Stimulated activated CD4-positive, alpha-beta T cell treated with anti-CD3 and anti-CD28 coated beads, TNF-alpha, amount 100 ng/mL, for 4 hours (primary cell): ENCODE results near the gene BPIFB1.
A peak's percentile ranks its signal among the peaks of the same experiment; 100 is the strongest.

Experiments
- DNase-seq, 3 experiments: peaks; one replicate each; pipeline ENCODE4 v3.0.0-alpha.2; 2020; ENCODE audit warnings: low read depth in 3 of 3

BPIFB1 gene

DNA sequence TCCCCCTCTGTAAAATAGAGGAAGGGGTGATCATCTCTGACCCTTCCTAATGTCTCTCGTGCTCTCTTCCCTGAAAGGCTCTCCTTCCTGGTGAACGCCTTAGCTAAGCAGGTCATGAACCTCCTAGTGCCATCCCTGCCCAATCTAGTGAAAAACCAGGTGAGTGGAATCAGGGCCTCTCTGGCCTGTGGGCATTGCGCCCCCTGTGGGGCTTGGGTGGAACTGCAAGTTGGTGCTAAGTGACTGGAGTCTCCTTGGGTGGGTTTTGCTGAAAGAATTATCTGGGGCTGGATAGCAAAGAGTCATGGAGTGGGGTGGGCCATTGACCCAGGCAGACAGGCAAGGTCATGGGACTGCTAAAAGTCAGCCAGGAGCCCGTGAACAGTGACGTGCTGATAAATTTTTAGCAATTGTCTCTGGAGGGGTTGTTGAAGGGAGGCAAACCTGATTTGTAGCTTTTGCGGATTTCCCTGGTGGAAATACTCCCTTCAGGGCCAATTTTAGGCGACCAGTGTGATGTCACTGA is 8.9 kb downstream of the BPIFB1 start:
- DNase-seq, result peak; percentile 42 to 50 (median 48)

DNA sequence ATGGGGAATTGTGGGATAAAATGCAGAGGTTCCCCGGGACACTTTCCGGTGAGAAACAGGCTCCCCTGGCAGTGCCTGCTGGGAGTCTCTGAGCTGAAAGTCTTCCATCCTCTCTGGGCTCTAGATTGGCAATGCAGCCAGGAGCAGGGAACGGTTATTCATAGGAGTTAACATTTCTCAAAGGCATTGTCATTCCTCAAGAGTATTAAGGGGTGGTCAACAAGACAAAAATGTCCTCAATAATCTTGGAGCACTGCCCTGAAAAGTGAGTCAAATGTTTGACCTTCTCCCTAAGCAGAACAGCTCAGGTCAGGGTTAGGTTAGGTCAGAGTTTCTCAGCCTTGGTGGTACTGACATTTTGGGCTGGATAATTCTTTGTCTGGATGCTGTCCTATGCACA is 13.2 kb downstream of the BPIFB1 start:
- no peak for DNase-seq

DNA sequence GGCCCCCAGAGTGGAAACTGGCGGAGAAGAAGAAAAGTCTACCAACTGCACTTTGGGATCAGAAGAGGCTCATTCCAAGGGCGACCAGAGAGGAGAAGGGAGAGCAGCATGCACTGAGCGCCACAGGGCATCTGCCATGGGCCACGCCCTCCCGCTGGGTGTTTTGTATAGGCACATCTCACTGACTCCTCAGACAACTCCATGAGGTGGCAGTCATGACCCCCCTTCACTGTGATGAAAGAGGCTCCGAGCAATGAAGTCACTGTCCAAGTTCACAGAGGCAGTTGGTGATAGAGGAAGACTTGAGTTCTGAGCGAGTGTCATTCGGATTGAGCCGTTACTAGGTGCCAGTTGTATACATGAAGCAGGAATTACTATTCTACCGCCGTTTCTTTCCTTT is 15.4 kb downstream of the BPIFB1 start:
- no peak for DNase-seq

DNA sequence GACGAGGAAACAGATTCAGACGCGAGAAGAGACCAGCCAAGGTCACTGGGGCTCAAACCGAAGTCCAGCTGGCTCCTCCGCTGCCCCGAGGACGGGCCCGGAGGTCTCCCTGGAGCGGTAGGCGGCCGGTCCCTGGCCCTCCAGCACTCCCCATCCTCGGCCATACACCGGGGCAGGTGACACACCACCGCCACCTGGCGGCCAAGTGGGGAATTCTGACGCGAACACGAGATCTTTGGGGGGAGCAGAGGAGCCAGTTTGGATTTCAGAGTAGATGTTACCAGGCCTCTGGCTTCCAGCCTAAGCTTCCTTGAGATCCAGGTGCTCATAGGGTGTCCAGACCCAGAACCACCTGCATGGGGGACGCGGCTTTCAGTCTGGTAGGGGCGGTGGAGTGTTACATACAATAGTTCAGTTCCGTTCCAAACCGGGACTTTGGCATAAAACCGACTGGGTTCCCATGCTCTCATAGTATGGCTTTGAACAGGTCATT is 16.1 kb downstream of the BPIFB1 start:
- DNase-seq, result peak; percentile 49 to 58 (median 55)

DNA sequence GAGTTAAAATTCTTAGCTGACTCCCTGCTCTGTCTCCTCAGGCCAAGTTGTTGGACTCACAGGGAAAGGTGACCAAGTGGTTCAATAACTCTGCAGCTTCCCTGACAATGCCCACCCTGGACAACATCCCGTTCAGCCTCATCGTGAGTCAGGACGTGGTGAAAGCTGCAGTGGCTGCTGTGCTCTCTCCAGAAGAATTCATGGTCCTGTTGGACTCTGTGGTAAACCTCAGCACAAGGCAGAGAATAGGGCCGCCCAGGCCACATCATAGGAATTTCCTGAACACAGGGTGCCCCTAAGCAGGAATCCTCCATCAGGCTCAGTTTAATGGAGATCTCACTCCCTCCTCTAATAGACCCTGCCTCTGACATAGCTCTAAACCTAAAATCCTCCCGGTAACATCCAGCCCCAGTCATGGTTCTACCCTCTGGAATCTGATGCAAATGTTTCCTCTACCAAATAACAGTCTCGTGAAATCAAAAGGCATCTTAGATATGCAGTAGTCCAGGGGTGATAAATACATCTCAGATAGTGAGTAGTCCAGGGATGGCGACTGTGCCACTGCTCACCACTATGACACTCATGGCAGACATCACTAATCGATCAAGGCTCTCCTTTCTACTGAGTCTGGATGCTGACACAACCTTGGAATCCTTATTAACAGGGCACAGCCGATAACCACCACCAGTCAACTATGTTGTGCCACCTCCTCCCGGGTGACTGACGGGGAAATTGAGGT is 18.3 kb downstream of the BPIFB1 start:
- DNase-seq, result no peak

DNA sequence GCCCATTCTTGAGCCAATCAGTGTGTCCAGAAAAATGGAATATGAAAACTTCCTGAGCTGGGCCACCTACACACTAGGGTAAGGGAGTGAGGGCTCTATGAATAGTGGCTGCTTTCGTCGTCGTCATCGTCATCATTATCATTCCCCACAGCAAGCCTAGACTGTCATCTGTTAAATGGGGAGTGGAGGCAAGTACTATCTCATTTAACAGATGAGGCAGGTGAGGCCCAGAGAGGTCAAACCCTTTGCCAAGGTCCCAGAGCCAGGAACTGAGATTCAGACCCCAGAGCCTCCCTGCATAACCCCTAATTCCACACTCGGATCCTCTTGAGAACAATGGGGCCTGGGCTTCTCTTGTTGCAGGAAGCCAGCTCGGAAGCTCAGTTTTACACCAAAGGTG is 20.6 kb downstream of the BPIFB1 start:
- no peak for DNase-seq

DNA sequence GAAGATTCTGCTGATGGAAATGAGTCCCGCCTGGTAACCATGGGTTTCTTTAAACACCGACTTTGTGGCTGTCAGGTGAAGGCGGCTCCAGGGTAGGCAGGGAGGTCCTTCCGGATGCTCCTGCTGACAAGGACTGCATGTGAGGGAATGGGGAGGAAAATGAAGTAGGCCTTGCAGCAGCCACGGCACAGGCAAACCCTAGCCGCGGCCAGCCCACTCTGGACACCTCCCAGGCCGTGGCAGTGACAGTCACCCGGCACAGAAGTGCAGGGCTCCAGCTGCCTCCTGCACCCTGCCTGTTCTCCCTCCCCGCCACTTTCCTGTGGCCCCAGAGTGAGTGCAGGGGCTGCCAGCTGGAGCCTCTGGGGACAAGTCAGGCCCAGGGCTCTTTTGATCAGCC is 21.0 kb downstream of the BPIFB1 start:
- DNase-seq, result no peak

DNA sequence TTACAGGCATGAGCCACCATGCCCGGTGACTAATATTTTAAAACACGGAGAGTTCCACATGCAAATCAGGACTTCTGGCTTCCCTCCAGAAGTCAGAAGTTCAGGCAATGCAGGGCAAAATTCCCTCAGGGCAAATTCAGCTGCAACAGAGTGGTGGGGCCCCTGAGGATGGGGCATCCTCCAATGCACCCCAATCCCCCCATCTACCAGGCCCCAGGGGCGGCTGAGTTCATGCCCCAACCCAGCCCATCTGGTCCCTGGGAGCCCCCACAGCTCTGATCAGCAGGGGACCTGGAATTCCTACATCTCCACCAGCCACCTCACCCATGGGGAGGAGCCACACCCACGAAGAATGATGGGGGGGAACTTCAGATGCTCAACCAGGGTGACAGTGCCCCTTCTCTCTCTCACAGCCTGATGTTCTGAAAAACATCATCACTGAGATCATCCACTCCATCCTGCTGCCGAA is 22.6 kb downstream of the BPIFB1 start:
- no peak for DNase-seq

DNA sequence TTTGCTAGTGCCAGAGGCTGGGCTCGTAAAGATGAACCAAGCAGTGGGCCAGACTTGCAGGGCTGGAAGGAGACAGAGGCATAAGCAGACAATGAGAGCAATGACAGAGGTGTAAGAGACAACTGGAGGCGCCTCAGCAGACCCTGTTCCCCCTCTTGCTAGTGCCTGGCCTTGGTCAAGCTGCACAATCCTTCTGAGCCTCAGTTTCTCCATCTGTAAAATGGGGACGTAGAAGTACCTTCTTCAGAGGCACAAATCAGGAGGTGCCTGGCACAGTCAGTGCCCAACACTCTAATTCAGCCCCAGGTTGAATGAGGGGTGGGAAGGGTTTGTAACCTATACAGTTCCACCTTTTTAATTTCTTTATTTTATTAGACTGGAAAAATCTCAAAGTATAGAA is 23.2 kb downstream of the BPIFB1 start:
- DNase-seq, result no peak

DNA sequence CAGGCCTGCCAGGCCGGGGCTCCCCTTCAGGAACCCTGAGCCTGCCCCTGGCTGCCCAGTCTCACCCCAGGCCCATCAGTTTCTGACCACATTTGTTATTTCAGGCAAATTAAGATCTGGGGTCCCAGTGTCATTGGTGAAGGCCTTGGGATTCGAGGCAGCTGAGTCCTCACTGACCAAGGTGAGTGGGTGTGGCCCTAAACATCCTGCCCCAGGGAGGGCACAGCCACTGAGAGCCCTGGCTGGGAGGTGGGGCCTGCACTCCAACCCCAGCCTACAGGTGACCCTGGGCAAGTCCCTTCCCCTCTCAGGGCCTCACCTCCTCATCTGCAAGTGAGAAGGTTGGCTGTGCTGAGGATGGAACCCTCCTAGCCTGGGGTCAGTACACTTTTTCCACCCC is 23.8 kb downstream of the BPIFB1 start:
- DNase-seq, result no peak

DNA sequence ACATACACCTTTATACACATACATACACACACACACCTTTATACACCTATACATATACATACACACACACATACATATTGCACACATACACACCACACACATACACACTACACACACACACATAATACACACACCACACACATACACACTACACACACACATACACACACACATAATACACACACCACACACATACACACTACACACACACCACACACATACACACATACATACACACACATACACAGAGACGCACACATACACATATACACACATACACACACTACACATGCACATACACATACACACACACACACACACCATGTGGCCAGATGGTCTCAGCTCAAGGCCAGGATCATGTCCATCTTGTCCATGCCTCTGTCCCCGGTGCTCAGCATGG is 25.7 kb downstream of the BPIFB1 start:
- no peak for DNase-seq

DNA sequence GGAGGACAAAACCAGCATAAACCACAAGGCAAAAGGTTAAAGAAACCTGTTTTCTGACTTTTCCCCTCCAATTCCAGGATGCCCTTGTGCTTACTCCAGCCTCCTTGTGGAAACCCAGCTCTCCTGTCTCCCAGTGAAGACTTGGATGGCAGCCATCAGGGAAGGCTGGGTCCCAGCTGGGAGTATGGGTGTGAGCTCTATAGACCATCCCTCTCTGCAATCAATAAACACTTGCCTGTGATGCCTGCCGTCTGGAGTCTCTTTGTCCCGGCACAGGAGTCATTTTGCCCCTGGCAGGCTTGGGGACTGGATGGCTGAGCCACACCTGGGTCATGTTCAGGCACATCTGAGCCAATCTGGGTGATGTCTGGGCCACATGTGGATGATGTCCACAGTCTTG is 26.6 kb downstream of the BPIFB1 start:
- DNase-seq, result no peak

DNA sequence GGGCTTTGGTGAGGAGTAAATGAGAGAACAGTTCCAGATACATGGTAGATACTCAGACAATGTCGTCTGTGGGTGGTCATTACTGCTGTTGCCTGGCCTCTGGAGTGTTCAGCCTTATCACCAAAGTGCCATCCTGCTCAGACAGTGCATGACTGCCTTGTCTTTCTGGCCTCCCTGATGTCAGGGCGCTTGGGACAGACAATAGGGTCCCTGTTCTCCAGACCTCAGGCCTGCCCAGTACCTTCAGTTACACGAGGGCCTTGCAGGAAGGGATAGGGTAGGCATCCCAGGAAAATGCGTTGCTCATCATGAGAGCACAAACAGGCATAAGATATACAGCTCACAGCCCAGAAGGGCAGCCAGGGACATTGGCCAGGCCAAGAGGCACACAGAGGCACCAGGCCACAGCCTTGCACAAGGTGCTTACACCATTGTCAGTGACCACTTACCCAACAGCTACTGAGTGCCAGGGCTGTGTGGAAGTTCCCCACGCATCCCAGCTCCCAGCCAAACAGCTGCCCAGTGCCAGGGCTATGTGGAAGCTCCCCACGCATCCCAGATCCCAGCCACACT is 27.4 kb downstream of the BPIFB1 start:
- no peak for DNase-seq

DNA sequence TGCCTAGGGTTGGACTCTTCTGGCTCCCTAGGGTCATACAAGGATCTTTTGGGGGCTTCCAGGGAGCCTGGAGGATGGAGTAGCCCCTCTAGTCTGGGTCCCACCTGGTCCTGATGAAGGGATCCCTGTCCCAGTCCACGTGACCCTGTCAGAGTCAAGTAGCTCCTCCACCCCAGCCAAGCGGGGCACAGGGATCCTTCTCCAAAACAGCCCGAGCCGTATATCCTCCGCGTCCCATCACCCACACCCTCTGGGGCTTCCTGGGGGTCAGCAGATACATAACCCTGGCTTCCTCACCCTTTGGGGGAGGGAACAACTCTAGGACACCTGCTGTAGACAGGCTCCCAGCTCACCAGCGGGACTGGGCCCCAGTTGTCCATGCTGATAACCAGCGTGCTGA is 28.0 kb downstream of the BPIFB1 start:
- no peak for DNase-seq

DNA sequence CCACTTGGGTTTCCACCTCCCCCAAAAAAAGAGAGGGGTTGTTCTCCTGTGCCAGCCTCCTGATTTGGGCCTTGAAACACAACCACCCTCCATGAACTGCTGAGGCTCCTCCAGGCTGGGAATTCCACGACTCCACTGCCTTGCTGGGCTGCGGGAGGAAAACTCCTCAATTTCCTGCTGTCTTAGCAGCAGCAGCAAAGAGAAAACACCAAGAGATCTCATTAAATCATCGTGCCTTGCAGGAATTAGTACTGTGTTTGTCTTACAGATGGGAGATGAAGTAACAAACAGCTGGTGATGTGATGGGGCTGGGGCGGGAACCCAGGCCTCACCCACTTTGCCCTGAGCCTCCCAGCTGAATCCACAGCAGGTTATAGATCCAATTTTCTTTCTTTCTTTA is 29.0 kb downstream of the BPIFB1 start:
- no peak for DNase-seq

DNA sequence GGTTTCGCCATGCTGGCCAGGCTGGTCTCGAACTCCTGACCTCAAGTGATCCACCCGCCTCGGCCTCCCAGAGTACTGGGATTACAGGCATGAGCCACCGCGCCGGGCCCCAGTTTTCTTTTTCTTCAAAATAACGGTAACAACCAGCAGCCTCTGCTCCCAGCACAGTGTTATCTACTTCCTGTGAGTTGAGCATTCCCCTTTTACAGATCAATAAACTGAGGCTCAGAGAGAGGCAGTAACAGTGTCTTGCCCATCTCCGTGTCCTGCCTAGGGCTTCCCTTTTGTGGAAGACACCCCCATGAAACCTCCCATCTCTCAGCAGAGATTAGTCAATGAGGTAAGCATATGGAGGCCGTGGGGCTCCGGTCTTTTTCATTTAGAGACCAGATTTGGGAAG is 29.6 kb downstream of the BPIFB1 start:
- no peak for DNase-seq

DNA sequence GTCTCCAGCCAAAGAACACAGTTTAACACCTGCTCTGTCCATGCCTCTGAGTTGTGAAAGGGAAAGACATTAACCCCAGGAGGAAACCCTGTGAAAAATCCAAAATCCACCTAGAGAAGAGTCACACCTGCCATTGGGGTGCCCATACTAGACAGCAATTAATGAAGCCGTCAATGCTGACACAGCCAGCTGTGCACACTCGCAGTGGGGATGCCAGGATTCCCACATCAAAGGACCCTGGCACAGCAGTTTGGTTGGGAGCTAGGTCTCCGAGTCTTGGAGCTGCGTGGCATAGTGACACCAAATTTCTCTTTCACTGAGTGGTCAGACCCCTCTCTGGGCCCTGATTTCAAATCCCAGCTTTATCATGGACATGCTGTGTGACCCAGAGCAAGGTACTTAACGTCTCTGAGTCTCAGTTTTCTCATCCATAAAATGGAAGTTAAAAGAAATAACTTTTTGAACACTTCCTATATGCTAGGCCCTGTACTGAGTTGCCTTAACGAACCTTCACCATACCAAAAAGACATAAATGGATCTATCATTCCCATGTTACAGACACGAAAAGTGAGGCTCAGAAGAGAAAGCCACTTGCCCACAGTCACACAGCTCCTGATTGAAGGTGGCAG is 30.8 kb downstream of the BPIFB1 start:
- DNase-seq, result no peak

DNA sequence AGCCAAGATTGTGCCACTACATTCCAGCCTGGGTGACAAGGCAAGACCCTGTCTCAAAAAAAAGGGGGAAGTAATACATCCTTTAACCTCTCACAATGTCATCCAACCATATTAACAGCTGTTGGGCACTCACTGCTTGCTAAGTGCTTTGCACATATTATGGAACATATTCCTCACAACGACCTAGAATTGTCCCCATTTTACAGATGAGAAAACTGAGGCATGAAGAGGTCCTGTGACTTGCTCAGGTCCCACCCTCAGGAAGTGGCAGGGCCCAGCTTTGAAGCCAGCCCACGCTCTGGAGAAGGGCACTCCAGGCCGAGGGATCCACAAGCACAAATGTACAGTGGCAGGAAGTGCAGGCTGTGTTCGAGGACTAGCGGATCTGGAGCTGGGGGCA is 33.3 kb downstream of the BPIFB1 start:
- DNase-seq, result no peak

DNA sequence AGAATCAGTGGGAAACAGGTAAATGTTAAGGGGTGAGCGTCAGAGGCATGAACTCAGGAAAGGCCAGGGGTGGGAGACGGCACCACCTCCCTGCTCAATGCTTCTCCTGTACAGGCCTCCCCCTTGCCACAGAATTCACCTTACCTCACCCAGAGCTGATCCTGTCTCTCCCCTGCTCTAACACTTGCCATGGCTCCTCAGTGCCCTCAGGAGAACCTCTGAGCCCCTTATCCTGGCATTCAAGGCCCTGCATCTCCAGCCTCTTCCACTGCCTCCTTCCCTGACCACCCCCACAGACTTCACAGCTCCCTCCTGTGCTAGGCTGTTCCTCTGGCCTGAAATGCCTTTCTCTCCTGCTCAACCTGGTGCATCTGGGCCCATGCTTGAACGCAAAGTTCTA is 33.9 kb downstream of the BPIFB1 start:
- no peak for DNase-seq

DNA sequence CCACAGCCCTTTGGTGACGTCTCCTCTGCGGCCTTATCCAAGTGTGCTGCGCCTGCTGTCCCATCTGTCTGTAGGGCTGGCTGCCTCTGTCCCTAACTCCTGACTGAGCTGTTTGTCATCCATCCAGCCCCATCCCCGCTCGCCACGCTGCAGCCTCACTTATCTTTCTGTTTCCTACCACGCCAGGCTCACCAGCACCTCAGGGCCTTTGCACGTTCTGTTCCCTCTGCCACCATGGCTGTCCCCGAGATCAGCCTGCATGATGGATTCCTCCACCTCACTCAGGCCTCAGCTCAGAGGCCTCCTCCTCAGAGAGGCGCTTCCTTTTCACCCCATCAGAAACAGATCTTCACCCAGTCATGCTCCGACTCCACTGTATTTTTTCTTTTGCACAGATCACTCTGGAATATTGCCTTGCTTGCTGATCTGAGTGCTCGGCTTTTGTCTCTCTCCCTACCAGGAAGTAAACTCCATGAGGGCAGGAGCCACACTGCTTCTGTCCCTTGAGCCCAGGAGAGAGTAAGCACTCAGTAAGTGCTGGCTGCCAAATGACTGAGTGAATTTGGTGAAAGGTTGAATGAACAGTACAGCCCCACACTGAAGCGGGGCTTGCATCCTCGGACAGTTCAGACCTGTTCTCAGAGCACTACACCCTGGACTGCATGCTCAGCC is 34.5 kb downstream of the BPIFB1 start:
- no peak for DNase-seq

DNA sequence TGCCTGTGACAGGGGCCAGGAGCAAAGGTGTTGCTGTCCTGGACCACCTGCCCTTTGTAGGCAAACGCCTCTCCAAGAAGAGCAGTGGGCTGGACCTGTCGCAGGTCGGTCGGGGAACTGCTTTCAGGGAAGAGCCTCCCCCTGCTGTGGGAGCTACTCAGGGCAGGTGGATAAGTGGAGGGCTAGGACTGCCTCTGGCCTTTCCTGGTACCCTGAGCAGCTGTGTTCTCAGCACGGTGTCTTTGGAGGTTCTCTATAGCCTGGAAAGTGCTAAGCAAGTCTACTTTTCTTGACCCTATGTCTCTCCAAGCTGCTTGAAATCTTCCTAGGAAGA is 35.0 kb downstream of the BPIFB1 start:
- no peak for DNase-seq

DNA sequence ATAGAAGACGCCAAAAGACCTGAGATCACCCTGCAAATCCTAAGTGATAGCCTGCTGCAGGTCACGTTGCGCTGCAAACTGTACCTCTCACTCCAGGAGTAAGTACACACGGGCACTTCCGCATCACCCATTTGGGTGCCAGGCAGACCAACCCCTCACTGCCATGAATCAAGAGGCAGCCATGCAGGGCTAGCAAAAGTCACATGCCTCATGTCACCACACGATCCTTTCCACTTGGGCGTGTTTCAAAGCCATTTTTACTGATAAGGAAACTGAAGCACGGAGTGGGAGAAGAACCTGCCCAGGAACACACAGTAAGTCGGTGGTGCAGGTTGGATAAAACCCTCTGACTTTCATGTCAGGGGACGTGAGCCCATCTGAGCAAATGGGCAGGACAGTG is 37.0 kb downstream of the BPIFB1 start:
- no peak for DNase-seq

DNA sequence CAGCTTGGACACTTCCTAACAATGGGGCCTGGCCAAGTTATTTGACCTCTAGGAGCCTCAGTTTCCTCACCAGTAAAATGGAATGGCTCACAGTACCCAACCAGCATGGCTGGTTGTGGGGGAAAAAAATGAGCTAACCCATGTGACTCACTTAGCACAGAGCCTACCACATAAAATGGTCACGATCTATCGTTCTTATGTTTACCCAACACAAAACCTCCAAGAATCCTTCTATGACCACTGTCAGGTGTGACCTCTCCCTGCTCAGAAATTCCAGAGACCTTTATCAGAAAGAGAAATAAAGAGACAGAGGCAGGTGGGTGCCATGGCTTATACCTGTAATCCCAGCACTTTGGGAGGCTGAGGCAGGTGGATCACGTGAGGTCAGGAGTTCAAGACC is 39.4 kb downstream of the BPIFB1 start:
- no peak for DNase-seq
